ENCODE measurements around the gene TMEM156.

TMEM156 gene

DNA sequence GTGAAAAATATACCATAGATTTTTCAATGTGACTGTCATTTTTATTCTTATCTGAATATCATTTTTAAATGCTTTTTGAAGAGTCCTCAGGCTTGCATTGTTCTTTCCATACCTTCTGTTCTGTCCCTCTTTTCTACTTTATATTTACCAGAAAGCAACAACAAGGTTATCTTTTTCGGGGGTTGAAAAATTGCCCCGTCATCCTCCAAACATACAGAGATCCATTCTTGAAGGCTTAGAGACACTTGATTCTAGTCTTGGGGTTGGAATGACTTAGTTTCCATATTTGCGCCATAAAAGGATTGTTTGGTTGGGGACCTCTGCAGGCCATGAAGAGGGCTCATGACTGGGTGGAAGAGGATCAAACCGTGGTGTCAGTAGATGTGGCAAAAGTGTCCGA, 101.1 kb downstream of the TMEM156 start:
- Histone ChIP-seq H3K4me1 (ENCODE audit: control insufficient read depth in 2 of 2, insufficient read depth in 2 of 2, low read length in 2 of 2) (no peaks in the 10 kb centered on the region), H3K4me3 (ENCODE audit: low read length in 2 of 2) (no peak overlapping the region), H3K27me3 (ENCODE audit: control insufficient read depth in 2 of 2, insufficient read depth in 2 of 2, low read length in 2 of 2) (no peaks in the 10 kb centered on the region), H3K27ac (ENCODE audit: low read depth in 2 of 2, low read length in 2 of 2) (no peak overlapping the region), H3K9me3 (ENCODE audit: control insufficient read depth in 2 of 2, low read length in 2 of 2) (no peaks in the 10 kb centered on the region), H3K36me3 (ENCODE audit: control insufficient read depth in 2 of 2, insufficient read depth in 2 of 2, low read length in 2 of 2) (peaks cover 60 to 68% of the 10 kb centered on the region in 2 donors), H3K9ac (ENCODE audit: low read depth in 1 of 2, low read length in 2 of 2) (no peak overlapping the region)

GRCh38 chr4:38930707-38931106, 101.5 kb downstream of the TMEM156 start:
- H3K36me3 ChIP-seq (ENCODE audit: control insufficient read depth in 2 of 2, insufficient read depth in 2 of 2, low read length in 2 of 2) = peaks cover 61 to 70% of the 10 kb centered on the region in 2 donors
- no peaks in the 10 kb centered on the region for H3K27me3 ChIP-seq (ENCODE audit: control insufficient read depth in 2 of 2, insufficient read depth in 2 of 2, low read length in 2 of 2)
- no peak overlapping the region for H3K4me3 ChIP-seq (ENCODE audit: low read length in 2 of 2)
- no peaks in the 10 kb centered on the region for H3K9me3 ChIP-seq (ENCODE audit: control insufficient read depth in 2 of 2, low read length in 2 of 2)
- no peaks in the 10 kb centered on the region for H3K4me1 ChIP-seq (ENCODE audit: control insufficient read depth in 2 of 2, insufficient read depth in 2 of 2, low read length in 2 of 2)
- H3K9ac ChIP-seq (ENCODE audit: low read depth in 1 of 2, low read length in 2 of 2) = no peak overlapping the region
- H3K27ac ChIP-seq (ENCODE audit: low read depth in 2 of 2, low read length in 2 of 2) = no peak overlapping the region

DNA sequence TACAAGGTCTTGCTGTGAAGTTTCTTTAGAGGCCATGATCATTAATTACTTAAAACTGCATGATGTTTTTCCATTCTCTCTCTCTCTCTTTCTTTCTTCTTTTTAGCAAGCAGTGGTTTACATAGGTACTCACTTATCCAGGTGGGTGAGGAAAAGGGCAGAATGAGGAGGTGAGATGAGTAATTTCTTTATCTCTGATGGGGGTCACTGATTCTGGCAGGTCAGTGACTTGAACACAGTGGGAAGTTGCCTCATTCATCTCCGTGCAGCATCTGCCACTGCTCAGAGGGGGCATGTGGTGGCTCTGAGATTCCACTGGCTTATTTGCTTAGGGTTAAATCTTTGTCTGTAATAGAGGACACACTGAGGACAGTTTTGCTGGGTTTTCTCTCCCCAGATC, 102.0 kb downstream of the TMEM156 start:
- Histone ChIP-seq H3K9ac (ENCODE audit: low read depth in 1 of 2, low read length in 2 of 2) (no peak overlapping the region), H3K27me3 (ENCODE audit: control insufficient read depth in 2 of 2, insufficient read depth in 2 of 2, low read length in 2 of 2) (no peaks in the 10 kb centered on the region), H3K27ac (ENCODE audit: low read depth in 2 of 2, low read length in 2 of 2) (no peak overlapping the region), H3K36me3 (ENCODE audit: control insufficient read depth in 2 of 2, insufficient read depth in 2 of 2, low read length in 2 of 2) (peaks cover 56 to 65% of the 10 kb centered on the region in 2 donors), H3K9me3 (ENCODE audit: control insufficient read depth in 2 of 2, low read length in 2 of 2) (no peaks in the 10 kb centered on the region), H3K4me1 (ENCODE audit: control insufficient read depth in 2 of 2, insufficient read depth in 2 of 2, low read length in 2 of 2) (no peaks in the 10 kb centered on the region), H3K4me3 (ENCODE audit: low read length in 2 of 2) (no peak overlapping the region)

DNA sequence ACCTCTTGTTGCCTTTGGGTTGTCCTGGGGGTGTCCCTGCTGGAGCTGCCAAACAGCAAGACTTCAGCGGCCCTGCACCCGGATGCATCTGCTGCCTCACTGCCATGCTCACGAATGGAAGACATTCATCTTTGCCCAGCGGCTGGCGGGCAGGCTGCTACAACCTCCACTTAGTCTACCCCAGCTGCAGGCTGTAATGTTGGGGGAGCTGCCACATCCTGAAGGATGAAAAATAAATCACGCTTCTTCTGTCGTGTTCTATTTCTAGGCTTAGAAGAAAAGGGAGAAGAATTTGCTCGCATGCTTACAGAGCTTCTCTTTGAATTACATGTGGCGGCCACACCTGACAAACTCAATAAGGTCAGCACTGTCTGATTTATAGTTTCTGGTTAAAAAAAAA, 103.2 kb downstream of the TMEM156 start:
- no peaks in the 10 kb centered on the region for H3K4me1 ChIP-seq (ENCODE audit: control insufficient read depth in 2 of 2, insufficient read depth in 2 of 2, low read length in 2 of 2)
- H3K9ac ChIP-seq (ENCODE audit: low read depth in 1 of 2, low read length in 2 of 2) = no peak overlapping the region
- no peaks in the 10 kb centered on the region for H3K27me3 ChIP-seq (ENCODE audit: control insufficient read depth in 2 of 2, insufficient read depth in 2 of 2, low read length in 2 of 2)
- no peaks in the 10 kb centered on the region for H3K9me3 ChIP-seq (ENCODE audit: control insufficient read depth in 2 of 2, low read length in 2 of 2)
- H3K36me3 ChIP-seq (ENCODE audit: control insufficient read depth in 2 of 2, insufficient read depth in 2 of 2, low read length in 2 of 2) = peaks cover 50 to 65% of the 10 kb centered on the region in 2 donors
- no peak overlapping the region for H3K27ac ChIP-seq (ENCODE audit: low read depth in 2 of 2, low read length in 2 of 2)
- no peak overlapping the region for H3K4me3 ChIP-seq (ENCODE audit: low read length in 2 of 2)

DNA sequence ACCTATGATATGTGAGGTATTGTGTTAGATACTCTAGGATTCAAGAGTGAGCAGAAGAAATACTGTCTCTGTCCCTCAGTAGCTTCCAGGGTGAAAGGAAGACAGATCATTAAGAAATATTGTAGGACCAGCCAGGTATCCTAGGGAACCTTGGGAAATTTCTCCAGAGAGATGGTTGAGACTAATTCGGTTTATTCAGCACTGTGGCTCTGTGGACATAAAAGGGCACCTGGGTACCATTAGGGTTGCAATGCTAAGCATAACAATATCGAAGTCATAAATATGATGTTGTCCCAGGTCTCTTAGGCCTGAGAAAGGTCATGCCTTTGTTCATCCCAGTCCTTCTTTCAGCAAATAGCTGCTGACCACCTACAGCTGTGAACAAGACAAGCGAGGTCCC, 103.6 kb downstream of the TMEM156 start:
- no peaks in the 10 kb centered on the region for H3K4me1 ChIP-seq (ENCODE audit: control insufficient read depth in 2 of 2, insufficient read depth in 2 of 2, low read length in 2 of 2)
- H3K36me3 ChIP-seq (ENCODE audit: control insufficient read depth in 2 of 2, insufficient read depth in 2 of 2, low read length in 2 of 2) = peaks cover 52 to 66% of the 10 kb centered on the region in 2 donors
- H3K27me3 ChIP-seq (ENCODE audit: control insufficient read depth in 2 of 2, insufficient read depth in 2 of 2, low read length in 2 of 2) = no peaks in the 10 kb centered on the region
- H3K9me3 ChIP-seq (ENCODE audit: control insufficient read depth in 2 of 2, low read length in 2 of 2) = no peaks in the 10 kb centered on the region
- H3K9ac ChIP-seq (ENCODE audit: low read depth in 1 of 2, low read length in 2 of 2) = no peak overlapping the region
- no peak overlapping the region for H3K27ac ChIP-seq (ENCODE audit: low read depth in 2 of 2, low read length in 2 of 2)
- H3K4me3 ChIP-seq (ENCODE audit: low read length in 2 of 2) = no peak overlapping the region

DNA sequence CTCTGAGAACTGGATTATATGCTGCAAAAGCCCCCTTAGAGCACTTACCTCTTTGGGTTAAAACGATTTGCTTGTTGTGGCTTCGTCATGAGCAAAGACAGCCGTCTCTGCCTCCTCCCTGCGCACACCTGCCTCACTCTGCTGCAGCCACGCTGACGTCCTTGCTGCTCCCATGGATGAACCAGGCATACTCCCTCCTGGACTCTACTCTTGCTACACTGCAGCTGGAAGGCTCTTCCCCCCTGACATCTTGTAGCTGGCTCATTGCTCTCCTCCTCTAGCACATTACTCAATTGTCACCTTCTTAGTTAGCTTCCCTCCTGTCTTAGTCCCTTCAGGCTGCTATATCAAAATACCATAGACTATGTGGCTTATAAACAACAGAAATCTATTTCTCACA, 105.3 kb downstream of the TMEM156 start:
- no peaks in the 10 kb centered on the region for H3K9me3 ChIP-seq (ENCODE audit: control insufficient read depth in 2 of 2, low read length in 2 of 2)
- H3K27ac ChIP-seq (ENCODE audit: low read depth in 2 of 2, low read length in 2 of 2) = no peak overlapping the region
- peaks cover 40 to 62% of the 10 kb centered on the region in 2 donors for H3K36me3 ChIP-seq (ENCODE audit: control insufficient read depth in 2 of 2, insufficient read depth in 2 of 2, low read length in 2 of 2)

DNA sequence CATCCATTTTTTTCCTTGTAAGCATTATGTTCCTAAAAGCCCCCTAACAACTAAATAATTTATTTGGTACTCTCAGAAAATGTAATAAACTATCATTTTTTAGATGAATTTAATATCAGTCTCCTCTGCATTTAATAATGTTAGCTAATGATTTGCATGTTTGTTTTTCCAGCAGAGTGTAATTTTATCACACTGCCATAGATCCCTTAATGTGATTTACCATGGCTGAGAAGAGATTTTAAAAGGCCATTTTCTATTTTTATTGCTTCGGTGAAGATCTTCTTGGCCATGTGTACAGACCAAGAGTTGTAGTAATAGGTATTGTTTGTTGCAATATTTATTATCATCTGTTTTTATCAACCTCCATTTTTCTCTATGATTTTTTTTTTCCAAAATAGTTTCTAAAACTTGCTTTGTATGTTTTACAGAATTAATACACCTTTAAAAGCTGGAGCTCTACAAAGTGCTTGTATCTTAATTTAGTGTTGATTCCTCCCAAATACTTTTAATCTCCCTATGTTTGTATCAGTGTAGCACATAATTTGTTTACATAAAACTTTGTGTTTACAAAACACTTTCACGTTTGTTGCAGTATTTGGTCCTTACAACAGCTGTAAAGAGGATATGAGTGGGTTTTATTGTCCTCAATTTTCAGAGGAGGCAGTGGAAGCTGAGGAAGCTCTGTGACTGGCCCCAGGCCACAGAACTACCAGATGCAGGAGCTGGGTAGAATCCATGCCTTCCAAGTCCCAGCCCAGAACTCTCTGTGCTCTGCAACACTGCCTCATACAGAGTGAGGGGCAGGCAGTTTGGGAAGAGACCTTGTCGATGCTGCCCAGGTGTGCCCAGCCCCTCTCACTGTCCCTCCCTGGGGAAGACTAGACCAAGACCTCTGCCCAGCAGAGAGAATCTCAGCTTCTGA, 106.5 kb downstream of the TMEM156 start:
- Histone ChIP-seq H3K4me3 (ENCODE audit: low read length in 2 of 2) (no peak overlapping the region), H3K27me3 (ENCODE audit: control insufficient read depth in 2 of 2, insufficient read depth in 2 of 2, low read length in 2 of 2) (no peaks in the 10 kb centered on the region), H3K9ac (ENCODE audit: low read depth in 1 of 2, low read length in 2 of 2) (no peak overlapping the region), H3K4me1 (ENCODE audit: control insufficient read depth in 2 of 2, insufficient read depth in 2 of 2, low read length in 2 of 2) (no peaks in the 10 kb centered on the region), H3K9me3 (ENCODE audit: control insufficient read depth in 2 of 2, low read length in 2 of 2) (no peaks in the 10 kb centered on the region), H3K36me3 (ENCODE audit: control insufficient read depth in 2 of 2, insufficient read depth in 2 of 2, low read length in 2 of 2) (peaks cover 39 to 60% of the 10 kb centered on the region in 2 donors), H3K27ac (ENCODE audit: low read depth in 2 of 2, low read length in 2 of 2) (no peak overlapping the region)

More for the DNA sequence above, 105.3 kb downstream of the TMEM156 start:
- no peaks in the 10 kb centered on the region for H3K27me3 ChIP-seq (ENCODE audit: control insufficient read depth in 2 of 2, insufficient read depth in 2 of 2, low read length in 2 of 2)
- H3K4me3 ChIP-seq (ENCODE audit: low read length in 2 of 2) = no peak overlapping the region
- no peak overlapping the region for H3K9ac ChIP-seq (ENCODE audit: low read depth in 1 of 2, low read length in 2 of 2)
- no peaks in the 10 kb centered on the region for H3K4me1 ChIP-seq (ENCODE audit: control insufficient read depth in 2 of 2, insufficient read depth in 2 of 2, low read length in 2 of 2)

GRCh38 chr4:38924353-38924752, 107.9 kb downstream of the TMEM156 start:
- peaks cover 37 to 55% of the 10 kb centered on the region in 2 donors for H3K36me3 ChIP-seq (ENCODE audit: control insufficient read depth in 2 of 2, insufficient read depth in 2 of 2, low read length in 2 of 2)
- H3K9ac ChIP-seq (ENCODE audit: low read depth in 1 of 2, low read length in 2 of 2) = no peak overlapping the region
- no peak overlapping the region for H3K4me3 ChIP-seq (ENCODE audit: low read length in 2 of 2)
- no peaks in the 10 kb centered on the region for H3K9me3 ChIP-seq (ENCODE audit: control insufficient read depth in 2 of 2, low read length in 2 of 2)
- H3K27me3 ChIP-seq (ENCODE audit: control insufficient read depth in 2 of 2, insufficient read depth in 2 of 2, low read length in 2 of 2) = no peaks in the 10 kb centered on the region
- H3K4me1 ChIP-seq (ENCODE audit: control insufficient read depth in 2 of 2, insufficient read depth in 2 of 2, low read length in 2 of 2) = no peaks in the 10 kb centered on the region
- H3K27ac ChIP-seq (ENCODE audit: low read depth in 2 of 2, low read length in 2 of 2) = no peak overlapping the region

- H3K36me3 ChIP-seq (ENCODE audit: control insufficient read depth in 2 of 2, insufficient read depth in 2 of 2, low read length in 2 of 2) = peaks cover 36 to 51% of the 10 kb centered on the region in 2 donors
- no peak overlapping the region for H3K27ac ChIP-seq (ENCODE audit: low read depth in 2 of 2, low read length in 2 of 2)
- H3K9ac ChIP-seq (ENCODE audit: low read depth in 1 of 2, low read length in 2 of 2) = no peak overlapping the region
- no peaks in the 10 kb centered on the region for H3K27me3 ChIP-seq (ENCODE audit: control insufficient read depth in 2 of 2, insufficient read depth in 2 of 2, low read length in 2 of 2)
- no peaks in the 10 kb centered on the region for H3K4me1 ChIP-seq (ENCODE audit: control insufficient read depth in 2 of 2, insufficient read depth in 2 of 2, low read length in 2 of 2)
- no peaks in the 10 kb centered on the region for H3K9me3 ChIP-seq (ENCODE audit: control insufficient read depth in 2 of 2, low read length in 2 of 2)
- no peak overlapping the region for H3K4me3 ChIP-seq (ENCODE audit: low read length in 2 of 2)
Observed at GRCh38 chr4:38923746-38924145, 108.5 kb downstream of the TMEM156 start.

DNA sequence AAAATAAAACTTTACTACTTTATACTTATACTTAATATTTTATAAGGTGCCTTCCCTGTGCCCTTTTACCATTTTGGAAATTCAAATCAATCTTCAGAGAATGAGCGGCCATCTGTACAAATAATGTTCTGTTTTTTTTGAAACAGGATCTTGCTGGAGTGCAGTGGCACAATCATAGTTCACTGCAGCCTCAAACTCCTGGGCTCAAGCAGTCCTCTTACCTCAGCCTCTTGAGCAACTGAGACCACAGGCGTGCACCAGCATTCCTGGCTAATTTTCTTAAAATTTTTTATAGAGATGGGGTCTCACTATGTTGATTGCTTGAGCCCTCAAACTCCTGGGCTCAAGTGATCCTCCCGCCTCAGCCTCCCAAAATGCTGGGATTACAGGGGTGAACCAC, 111.1 kb downstream of the TMEM156 start:
- H3K36me3 ChIP-seq (ENCODE audit: control insufficient read depth in 2 of 2, insufficient read depth in 2 of 2, low read length in 2 of 2) = peaks cover 37 to 44% of the 10 kb centered on the region in 2 donors
- H3K9ac ChIP-seq (ENCODE audit: low read depth in 1 of 2, low read length in 2 of 2) = no peak overlapping the region
- no peak overlapping the region for H3K4me3 ChIP-seq (ENCODE audit: low read length in 2 of 2)
- H3K4me1 ChIP-seq (ENCODE audit: control insufficient read depth in 2 of 2, insufficient read depth in 2 of 2, low read length in 2 of 2) = no peaks in the 10 kb centered on the region
- H3K27me3 ChIP-seq (ENCODE audit: control insufficient read depth in 2 of 2, insufficient read depth in 2 of 2, low read length in 2 of 2) = no peaks in the 10 kb centered on the region
- H3K27ac ChIP-seq (ENCODE audit: low read depth in 2 of 2, low read length in 2 of 2) = no peak overlapping the region
- no peaks in the 10 kb centered on the region for H3K9me3 ChIP-seq (ENCODE audit: control insufficient read depth in 2 of 2, low read length in 2 of 2)
